ENCODE measurements around the gene CD58.

The CD58 gene

GRCh38 chr1:116525440-116525839, 45.4 kb downstream of the CD58 start:
- DNase-seq = no peak
- ChIA-PET CTCF (no interaction called here), POLR2A (no interaction called here)
- Histone ChIP-seq H3K4me1 (ENCODE audit: control extremely low read depth in 1 of 4, control insufficient read depth in 4 of 4, insufficient read depth in 4 of 4, low read length in 3 of 4) (peaks cover 0 to 5% (median 0%) of the 10 kb centered on the region in 4 experiments), H3K27me3 (replicated peaks in 2 of 5; ENCODE audit: control insufficient read depth in 4 of 5, insufficient read depth in 5 of 5, low read length in 4 of 5) (no peaks in the 10 kb centered on the region), H3K27ac (ENCODE audit: insufficient read depth in 1 of 2, low read depth in 1 of 2, low read length in 2 of 2, poor library complexity in 1 of 2, severe bottlenecking in 2 of 2) (no peak overlapping the region), H3K4me3 (ENCODE audit: control insufficient read depth in 1 of 7, extremely low read depth in 1 of 7, insufficient read depth in 4 of 7, low read depth in 2 of 7, low read length in 6 of 7) (no peak overlapping the region), H3K36me3 (ENCODE audit: control insufficient read depth in 4 of 4, insufficient read depth in 4 of 4, low read length in 3 of 4) (peaks cover 0 to 19% (median 6%) of the 10 kb centered on the region in 4 experiments), H3K9me3 (ENCODE audit: control extremely low read depth in 1 of 5, control insufficient read depth in 4 of 5, insufficient read depth in 2 of 5, low read depth in 1 of 5, low read length in 4 of 5) (peaks cover 0 to 6% (median 2%) of the 10 kb centered on the region in 5 experiments)
- WGBS (ENCODE audit: insufficient coverage) = 70% methylated on average over 2 of the region's 2 CpGs

- H3K27me3 ChIP-seq (replicated peaks in 2 of 5; ENCODE audit: control insufficient read depth in 4 of 5, insufficient read depth in 5 of 5, low read length in 4 of 5) = no peaks in the 10 kb centered on the region
- CTCF ChIA-PET = no interaction called here
- H3K36me3 ChIP-seq (ENCODE audit: control insufficient read depth in 4 of 4, insufficient read depth in 4 of 4, low read length in 3 of 4) = peaks cover 2 to 19% (median 4%) of the 10 kb centered on the region in 4 experiments
- POLR2A ChIA-PET = no interaction called here
- H3K4me1 ChIP-seq (ENCODE audit: control extremely low read depth in 1 of 4, control insufficient read depth in 4 of 4, insufficient read depth in 4 of 4, low read length in 3 of 4) = peaks cover 4 to 19% (median 9%) of the 10 kb centered on the region in 4 experiments
- no peak for DNase-seq
- no peak overlapping the region for H3K4me3 ChIP-seq (ENCODE audit: control insufficient read depth in 1 of 7, extremely low read depth in 1 of 7, insufficient read depth in 4 of 7, low read depth in 2 of 7, low read length in 6 of 7)
- H3K27ac ChIP-seq (ENCODE audit: insufficient read depth in 1 of 2, low read depth in 1 of 2, low read length in 2 of 2, poor library complexity in 1 of 2, severe bottlenecking in 2 of 2) = no peak overlapping the region
- H3K9me3 ChIP-seq (ENCODE audit: control extremely low read depth in 1 of 5, control insufficient read depth in 4 of 5, insufficient read depth in 2 of 5, low read depth in 1 of 5, low read length in 4 of 5) = no peaks in the 10 kb centered on the region
- no CpG with 5 or more reads among the region's 3 CpGs for WGBS (ENCODE audit: insufficient coverage)
Observed at GRCh38 chr1:116521186-116521585, 49.6 kb downstream of the CD58 start.

DNA sequence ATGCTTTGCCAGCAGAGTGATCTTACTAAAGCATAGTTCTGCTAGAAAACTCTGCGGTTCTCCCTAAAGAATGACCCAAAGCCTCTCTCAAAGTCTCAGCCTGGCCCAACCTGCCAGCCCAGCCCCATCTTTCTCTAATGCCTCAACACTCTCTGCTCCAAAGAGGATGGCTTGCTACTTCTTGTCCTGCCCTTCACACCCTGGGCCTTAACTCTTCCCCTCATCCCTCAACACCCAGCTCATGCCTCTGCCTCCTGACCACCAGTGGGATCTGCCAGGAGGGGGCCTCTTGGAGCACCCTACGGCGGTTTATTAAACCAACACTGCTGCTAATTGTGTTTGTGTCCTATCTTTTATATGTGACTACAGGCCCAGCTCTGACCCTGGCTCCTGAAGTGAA, 52.4 kb downstream of the CD58 start:
- Histone ChIP-seq H3K4me1 (ENCODE audit: control extremely low read depth in 1 of 4, control insufficient read depth in 4 of 4, insufficient read depth in 4 of 4, low read length in 3 of 4) (peaks cover 18 to 46% (median 35%) of the 10 kb centered on the region in 4 experiments), H3K4me3 (ENCODE audit: control insufficient read depth in 1 of 7, extremely low read depth in 1 of 7, insufficient read depth in 4 of 7, low read depth in 2 of 7, low read length in 6 of 7) (no peak overlapping the region), H3K9me3 (ENCODE audit: control extremely low read depth in 1 of 5, control insufficient read depth in 4 of 5, insufficient read depth in 2 of 5, low read depth in 1 of 5, low read length in 4 of 5) (no peaks in the 10 kb centered on the region), H3K36me3 (ENCODE audit: control insufficient read depth in 4 of 4, insufficient read depth in 4 of 4, low read length in 3 of 4) (peaks cover 2 to 13% (median 4%) of the 10 kb centered on the region in 4 experiments), H3K27me3 (replicated peaks in 2 of 5; ENCODE audit: control insufficient read depth in 4 of 5, insufficient read depth in 5 of 5, low read length in 4 of 5) (no peaks in the 10 kb centered on the region), H3K27ac (ENCODE audit: insufficient read depth in 1 of 2, low read depth in 1 of 2, low read length in 2 of 2, poor library complexity in 1 of 2, severe bottlenecking in 2 of 2) (no peak overlapping the region)
- WGBS (ENCODE audit: insufficient coverage) = 100% methylated on average over 1 of the region's 3 CpGs
- CTCF ChIA-PET = interaction anchor here (1.1 to 6.0 kb wide), 2 partner anchors 19 to 34 kb away, joined by 3 to 29 read pairs; no protein-coding TSS in a partner anchor
- POLR2A ChIA-PET = no interaction called here
- DNase-seq = no peak

GRCh38 chr1:116516631-116517030, 54.2 kb downstream of the CD58 start:
- Histone ChIP-seq H3K36me3 (ENCODE audit: control insufficient read depth in 4 of 4, insufficient read depth in 4 of 4, low read length in 3 of 4) (peaks cover 2 to 17% (median 4%) of the 10 kb centered on the region in 4 experiments), H3K27ac (ENCODE audit: insufficient read depth in 1 of 2, low read depth in 1 of 2, low read length in 2 of 2, poor library complexity in 1 of 2, severe bottlenecking in 2 of 2) (no peak overlapping the region), H3K4me1 (ENCODE audit: control extremely low read depth in 1 of 4, control insufficient read depth in 4 of 4, insufficient read depth in 4 of 4, low read length in 3 of 4) (peaks cover 18 to 52% (median 40%) of the 10 kb centered on the region in 4 experiments), H3K9me3 (ENCODE audit: control extremely low read depth in 1 of 5, control insufficient read depth in 4 of 5, insufficient read depth in 2 of 5, low read depth in 1 of 5, low read length in 4 of 5) (peaks cover 0 to 2% (median 0%) of the 10 kb centered on the region in 5 experiments), H3K4me3 (ENCODE audit: control insufficient read depth in 1 of 7, extremely low read depth in 1 of 7, insufficient read depth in 4 of 7, low read depth in 2 of 7, low read length in 6 of 7) (no peak overlapping the region), H3K27me3 (replicated peaks in 2 of 5; ENCODE audit: control insufficient read depth in 4 of 5, insufficient read depth in 5 of 5, low read length in 4 of 5) (no peaks in the 10 kb centered on the region)
- POLR2A ChIA-PET = no interaction called here
- no peak for DNase-seq
- CTCF ChIA-PET = interaction anchor here (1.2 to 6.0 kb wide), 8 partner anchors 8 to 378 kb away, joined by 3 to 31 read pairs (median 7); no protein-coding TSS in a partner anchor
- WGBS (ENCODE audit: insufficient coverage) = 85% methylated on average over 5 of the region's 5 CpGs

- peak; percentile 42 to 70 (median 58) for DNase-seq
- ChIA-PET CTCF (interaction anchor here (0.9 to 6.0 kb wide), 15 partner anchors 9 to 377 kb away, joined by 3 to 31 read pairs (median 5); no protein-coding TSS in a partner anchor), POLR2A (interaction anchor here (2.0 kb wide), 1 partner anchor 12 kb away, joined by 26 read pairs; no protein-coding TSS in a partner anchor)
- Histone ChIP-seq H3K9me3 (ENCODE audit: control extremely low read depth in 1 of 5, control insufficient read depth in 4 of 5, insufficient read depth in 2 of 5, low read depth in 1 of 5, low read length in 4 of 5) (peaks cover 0 to 3% (median 0%) of the 10 kb centered on the region in 5 experiments), H3K27me3 (replicated peaks in 2 of 5; ENCODE audit: control insufficient read depth in 4 of 5, insufficient read depth in 5 of 5, low read length in 4 of 5) (no peaks in the 10 kb centered on the region), H3K27ac (ENCODE audit: insufficient read depth in 1 of 2, low read depth in 1 of 2, low read length in 2 of 2, poor library complexity in 1 of 2, severe bottlenecking in 2 of 2) (peak overlapping the region; percentile 57 to 80), H3K4me1 (ENCODE audit: control extremely low read depth in 1 of 4, control insufficient read depth in 4 of 4, insufficient read depth in 4 of 4, low read length in 3 of 4) (peaks cover 18 to 50% (median 41%) of the 10 kb centered on the region in 4 experiments), H3K4me3 (ENCODE audit: control insufficient read depth in 1 of 7, extremely low read depth in 1 of 7, insufficient read depth in 4 of 7, low read depth in 2 of 7, low read length in 6 of 7) (peak overlapping the region in 4 of 7 experiments; percentile 12 to 51 (median 35)), H3K36me3 (ENCODE audit: control insufficient read depth in 4 of 4, insufficient read depth in 4 of 4, low read length in 3 of 4) (peaks cover 2 to 12% (median 4%) of the 10 kb centered on the region in 4 experiments)
- 7% methylated on average over 7 of the region's 7 CpGs for WGBS (ENCODE audit: insufficient coverage)
Observed at GRCh38 chr1:116515702-116516101, 55.1 kb downstream of the CD58 start.

DNA sequence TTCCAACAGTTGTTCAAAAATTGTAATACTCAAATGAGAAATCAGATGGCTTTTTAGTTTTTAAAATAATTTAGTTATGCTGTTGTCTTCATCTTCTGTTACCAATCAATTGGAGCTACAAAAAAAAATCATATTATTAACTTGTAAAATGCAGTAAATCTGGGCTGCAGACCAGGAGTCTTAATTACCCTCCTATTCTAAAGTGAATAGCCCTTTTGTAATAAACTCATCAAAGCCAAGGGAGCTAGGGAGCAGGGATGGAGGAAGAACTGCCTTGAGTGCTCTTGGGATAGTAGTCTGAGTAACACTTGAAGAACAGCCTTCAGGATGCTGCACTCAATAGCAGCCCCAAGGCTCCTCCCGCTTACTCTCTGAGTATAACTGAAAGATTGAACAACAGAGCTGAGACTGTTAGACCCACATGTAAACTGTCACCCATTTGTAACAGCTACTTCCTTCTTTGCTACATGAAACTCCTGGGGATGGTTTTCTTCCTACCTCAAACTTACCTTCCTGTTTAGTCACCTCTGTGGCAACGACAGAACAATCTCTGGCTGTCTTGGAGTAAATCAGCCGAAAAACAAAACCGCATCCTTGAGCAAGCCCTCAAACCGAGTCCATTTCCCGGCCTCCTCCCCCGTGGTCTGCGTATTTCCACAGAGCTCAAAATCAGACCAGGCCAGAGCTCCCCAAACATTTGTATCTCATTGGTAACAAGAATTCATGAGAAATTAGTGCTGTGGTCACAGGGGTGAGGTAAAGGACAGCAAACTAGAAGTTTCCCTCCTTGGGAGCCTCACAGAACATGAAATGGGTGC, 55.9 kb downstream of the CD58 start:
- H3K36me3 ChIP-seq (ENCODE audit: control insufficient read depth in 4 of 4, insufficient read depth in 4 of 4, low read length in 3 of 4) = peaks cover 2 to 12% (median 4%) of the 10 kb centered on the region in 4 experiments
- peaks cover 19 to 56% (median 43%) of the 10 kb centered on the region in 4 experiments for H3K4me1 ChIP-seq (ENCODE audit: control extremely low read depth in 1 of 4, control insufficient read depth in 4 of 4, insufficient read depth in 4 of 4, low read length in 3 of 4)
- whole genome bisulfite sequencing (ENCODE audit: insufficient coverage) = 0% methylated on average over 5 of the region's 8 CpGs
- DNase-seq = peak; percentile 92 to 98 (median 97)
- H3K27ac ChIP-seq (ENCODE audit: insufficient read depth in 1 of 2, low read depth in 1 of 2, low read length in 2 of 2, poor library complexity in 1 of 2, severe bottlenecking in 2 of 2) = peak overlapping the region; percentile 57 to 80
- no peaks in the 10 kb centered on the region for H3K27me3 ChIP-seq (replicated peaks in 2 of 5; ENCODE audit: control insufficient read depth in 4 of 5, insufficient read depth in 5 of 5, low read length in 4 of 5)
- CTCF ChIA-PET = interaction anchor here (0.7 to 6.0 kb wide), 17 partner anchors 10 to 612 kb away, joined by 3 to 31 read pairs (median 5); no protein-coding TSS in a partner anchor
- POLR2A ChIA-PET = interaction anchor here (1.0 to 2.0 kb wide), 2 partner anchors 11 to 33 kb away, joined by 3 to 26 read pairs; no protein-coding TSS in a partner anchor
- peaks cover 0 to 3% (median 0%) of the 10 kb centered on the region in 5 experiments for H3K9me3 ChIP-seq (ENCODE audit: control extremely low read depth in 1 of 5, control insufficient read depth in 4 of 5, insufficient read depth in 2 of 5, low read depth in 1 of 5, low read length in 4 of 5)
- peak overlapping the region in 5 of 7 experiments; percentile 12 to 51 (median 38) for H3K4me3 ChIP-seq (ENCODE audit: control insufficient read depth in 1 of 7, extremely low read depth in 1 of 7, insufficient read depth in 4 of 7, low read depth in 2 of 7, low read length in 6 of 7)

Data from common myeloid progenitor, CD34-positive (primary cell).